Glutamatergic neuron (in vitro differentiated cells): Measurements from ENCODE around the gene EPB41. TPM values are rescaled to one million over a fixed set of nuclear protein-coding genes. Genes with fewer than 3 reads are reported as not detected.

ENCODE experiments used
- DNase-seq: peaks from one replicate; pipeline ENCODE4 v3.0.0; 2022
- H3K27ac Mint-ChIP-seq: one replicate; pipeline ENCODE4 v1.8.0; 2020; ENCODE audit warnings: mild to moderate bottlenecking, mixed read lengths, inconsistent platforms; ENCODE audit not compliant: unreplicated experiment
- H3K27me3 Mint-ChIP-seq: one replicate; pipeline ENCODE4 v1.8.0; 2020; ENCODE audit warnings: mild to moderate bottlenecking, moderate library complexity, mixed read lengths, inconsistent platforms; ENCODE audit not compliant: unreplicated experiment
- H3K36me3 Mint-ChIP-seq: one replicate; pipeline ENCODE4 v1.8.0; 2020; ENCODE audit warnings: mild to moderate bottlenecking, mixed read lengths, inconsistent platforms; ENCODE audit not compliant: unreplicated experiment
- H3K4me1 Mint-ChIP-seq: one replicate; pipeline ENCODE4 v1.8.0; 2020; ENCODE audit warnings: mild to moderate bottlenecking, low read depth, mixed read lengths, inconsistent platforms; ENCODE audit not compliant: unreplicated experiment
- H3K4me3 Mint-ChIP-seq: one replicate; pipeline ENCODE4 v1.8.0; 2020; ENCODE audit warnings: mild to moderate bottlenecking, mixed read lengths, inconsistent platforms; ENCODE audit not compliant: unreplicated experiment
- H3K9me3 Mint-ChIP-seq: one replicate; pipeline ENCODE4 v1.8.0; 2020; ENCODE audit warnings: mild to moderate bottlenecking, moderate library complexity, mixed read lengths, inconsistent platforms; ENCODE audit not compliant: unreplicated experiment
- total RNA-seq: library from RNA; stranded (reverse); fragmentation: NEBNext Ultra II Directional; extraction: Animal tissue kit (Norgen Biotek cat#: 25700); gene quantifications from one replicate; pipeline ENCODE4 v1.2.1, GENCODE V29; 2021; ENCODE audit not compliant: unreplicated experiment
- TF ChIP-seq, protein P1 (sequence below): fragments of 200-600 bp; sonication (generic); IDR thresholded peaks from one replicate; pipeline ENCODE4 v1.5.0; 2021; ENCODE audit not compliant: partially characterized antibody, unreplicated experiment

EPB41 gene
- total RNA-seq, 1 donor from 2014 or later: 213 TPM

- no peaks in the 10 kb centered on the region for H3K9me3 Mint-ChIP-seq
- H3K36me3 Mint-ChIP-seq: no peaks in the 10 kb centered on the region
- H3K4me1 Mint-ChIP-seq: peaks cover 21% of the 10 kb centered on the region
- DNase-seq: no peak
- TF ChIP-seq, protein P1, sequence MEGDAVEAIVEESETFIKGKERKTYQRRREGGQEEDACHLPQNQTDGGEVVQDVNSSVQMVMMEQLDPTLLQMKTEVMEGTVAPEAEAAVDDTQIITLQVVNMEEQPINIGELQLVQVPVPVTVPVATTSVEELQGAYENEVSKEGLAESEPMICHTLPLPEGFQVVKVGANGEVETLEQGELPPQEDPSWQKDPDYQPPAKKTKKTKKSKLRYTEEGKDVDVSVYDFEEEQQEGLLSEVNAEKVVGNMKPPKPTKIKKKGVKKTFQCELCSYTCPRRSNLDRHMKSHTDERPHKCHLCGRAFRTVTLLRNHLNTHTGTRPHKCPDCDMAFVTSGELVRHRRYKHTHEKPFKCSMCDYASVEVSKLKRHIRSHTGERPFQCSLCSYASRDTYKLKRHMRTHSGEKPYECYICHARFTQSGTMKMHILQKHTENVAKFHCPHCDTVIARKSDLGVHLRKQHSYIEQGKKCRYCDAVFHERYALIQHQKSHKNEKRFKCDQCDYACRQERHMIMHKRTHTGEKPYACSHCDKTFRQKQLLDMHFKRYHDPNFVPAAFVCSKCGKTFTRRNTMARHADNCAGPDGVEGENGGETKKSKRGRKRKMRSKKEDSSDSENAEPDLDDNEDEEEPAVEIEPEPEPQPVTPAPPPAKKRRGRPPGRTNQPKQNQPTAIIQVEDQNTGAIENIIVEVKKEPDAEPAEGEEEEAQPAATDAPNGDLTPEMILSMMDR: no peak
- no peak overlapping the region for H3K27ac Mint-ChIP-seq
- H3K4me3 Mint-ChIP-seq: no peak overlapping the region
- no peaks in the 10 kb centered on the region for H3K27me3 Mint-ChIP-seq
Measured at GRCh38 chr1:28984311-28984684, 69.9 kb downstream of the EPB41 start.

DNA sequence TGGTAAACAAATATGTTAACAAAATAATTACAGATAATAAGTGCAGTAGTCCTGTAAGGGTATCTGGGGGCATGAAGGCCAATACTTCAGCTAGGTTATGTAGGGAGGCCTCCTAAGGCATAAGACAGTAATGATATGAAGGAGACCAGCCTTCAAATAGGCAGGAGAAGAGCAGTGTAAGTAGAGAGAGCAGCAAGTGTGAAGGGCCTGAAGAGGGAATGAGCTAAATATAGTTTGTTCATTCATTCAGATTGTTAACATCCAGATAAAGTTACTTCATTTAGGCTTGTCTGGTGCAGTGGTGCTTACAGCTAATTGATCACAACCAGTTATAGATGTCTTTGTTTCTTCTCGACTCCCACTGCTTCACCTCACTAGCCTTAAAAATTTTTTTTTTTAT is 71.1 kb downstream of the EPB41 start:
- H3K4me3 Mint-ChIP-seq: no peak overlapping the region
- no peak for DNase-seq
- peaks cover 21% of the 10 kb centered on the region for H3K4me1 Mint-ChIP-seq
- H3K27me3 Mint-ChIP-seq: no peaks in the 10 kb centered on the region
- TF ChIP-seq, protein P1: no peak
- H3K27ac Mint-ChIP-seq: no peak overlapping the region
- H3K9me3 Mint-ChIP-seq: no peaks in the 10 kb centered on the region
- no peaks in the 10 kb centered on the region for H3K36me3 Mint-ChIP-seq

- Mint-ChIP-seq H3K4me3 (no peak overlapping the region), H3K36me3 (no peaks in the 10 kb centered on the region), H3K27ac (no peak overlapping the region), H3K4me1 (peaks cover 21% of the 10 kb centered on the region), H3K9me3 (no peaks in the 10 kb centered on the region), H3K27me3 (no peaks in the 10 kb centered on the region)
- DNase-seq: no peak
- TF ChIP-seq, protein P1: no peak
Measured at GRCh38 chr1:28986306-28986910, 72.0 kb downstream of the EPB41 start.

DNA sequence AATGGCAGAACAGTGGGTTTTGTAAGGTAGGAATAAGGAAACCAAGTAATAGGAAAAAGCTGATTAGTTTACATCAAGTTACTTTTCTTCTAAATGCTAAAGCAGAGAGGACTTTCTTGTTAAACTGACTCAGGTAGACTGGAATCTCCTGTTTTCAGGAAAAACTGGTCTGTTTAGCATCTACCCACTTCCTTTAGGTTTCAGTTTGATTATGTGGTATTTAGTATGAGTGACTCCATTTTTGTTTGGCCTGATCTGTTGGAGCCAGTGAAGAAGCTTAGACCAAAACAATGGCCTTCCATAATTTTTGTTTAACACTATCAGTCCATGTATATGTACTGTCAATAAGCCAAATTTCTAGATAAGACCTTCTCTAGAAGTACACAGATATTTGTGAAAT is 88.4 kb downstream of the EPB41 start:
- no peak for DNase-seq
- TF ChIP-seq, protein P1: no peak
- peaks cover 6% of the 10 kb centered on the region for H3K36me3 Mint-ChIP-seq
- H3K4me1 Mint-ChIP-seq: no peaks in the 10 kb centered on the region
- no peak overlapping the region for H3K4me3 Mint-ChIP-seq
- H3K9me3 Mint-ChIP-seq: peaks cover 2% of the 10 kb centered on the region
- no peak overlapping the region for H3K27ac Mint-ChIP-seq
- peaks cover 3% of the 10 kb centered on the region for H3K27me3 Mint-ChIP-seq

DNA sequence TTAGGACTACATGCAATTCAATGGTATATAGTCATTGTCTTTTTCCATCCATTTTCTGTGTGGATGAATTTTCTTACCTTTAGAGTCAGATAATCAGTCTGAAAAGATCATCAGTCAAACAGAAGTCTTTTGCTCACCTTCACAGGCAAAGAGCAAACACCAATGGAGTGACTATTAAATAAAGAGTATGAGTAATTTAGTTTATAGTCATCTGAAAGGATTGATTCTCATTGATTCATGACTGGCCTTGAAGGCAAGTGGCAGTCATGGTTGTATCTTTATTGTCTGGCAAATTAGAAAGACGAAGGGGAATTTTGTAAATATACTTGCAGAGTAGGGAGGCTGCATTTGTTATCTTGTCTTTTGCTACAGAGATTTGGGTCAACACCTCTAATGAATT is 89.9 kb downstream of the EPB41 start:
- no peaks in the 10 kb centered on the region for H3K4me1 Mint-ChIP-seq
- H3K36me3 Mint-ChIP-seq: peaks cover 6% of the 10 kb centered on the region
- H3K27ac Mint-ChIP-seq: no peak overlapping the region

More for the DNA sequence above, 89.9 kb downstream of the EPB41 start:
- DNase-seq: no peak
- no peak overlapping the region for H3K4me3 Mint-ChIP-seq
- TF ChIP-seq, protein P1: no peak
- H3K9me3 Mint-ChIP-seq: peaks cover 2% of the 10 kb centered on the region
- peaks cover 3% of the 10 kb centered on the region for H3K27me3 Mint-ChIP-seq
